GM10266 (cell line): ENCODE measurements around the gene VDAC1.
A peak's percentile ranks its signal among the peaks of the same experiment; 100 is the strongest.

Source experiments
- DNase-seq: peaks from one replicate; pipeline ENCODE4 v3.0.0; 2012; ENCODE audit errors: extremely low spot score
- TF ChIP-seq, protein P1 (sequence below): IDR thresholded peaks from 2 replicates; pipeline ENCODE4 v1.5.1; 2012; ENCODE audit warnings: mild to moderate bottlenecking, low read depth; ENCODE audit not compliant: control insufficient read depth, insufficient read depth; ENCODE audit errors: missing control alignments

VDAC1 gene

DNA sequence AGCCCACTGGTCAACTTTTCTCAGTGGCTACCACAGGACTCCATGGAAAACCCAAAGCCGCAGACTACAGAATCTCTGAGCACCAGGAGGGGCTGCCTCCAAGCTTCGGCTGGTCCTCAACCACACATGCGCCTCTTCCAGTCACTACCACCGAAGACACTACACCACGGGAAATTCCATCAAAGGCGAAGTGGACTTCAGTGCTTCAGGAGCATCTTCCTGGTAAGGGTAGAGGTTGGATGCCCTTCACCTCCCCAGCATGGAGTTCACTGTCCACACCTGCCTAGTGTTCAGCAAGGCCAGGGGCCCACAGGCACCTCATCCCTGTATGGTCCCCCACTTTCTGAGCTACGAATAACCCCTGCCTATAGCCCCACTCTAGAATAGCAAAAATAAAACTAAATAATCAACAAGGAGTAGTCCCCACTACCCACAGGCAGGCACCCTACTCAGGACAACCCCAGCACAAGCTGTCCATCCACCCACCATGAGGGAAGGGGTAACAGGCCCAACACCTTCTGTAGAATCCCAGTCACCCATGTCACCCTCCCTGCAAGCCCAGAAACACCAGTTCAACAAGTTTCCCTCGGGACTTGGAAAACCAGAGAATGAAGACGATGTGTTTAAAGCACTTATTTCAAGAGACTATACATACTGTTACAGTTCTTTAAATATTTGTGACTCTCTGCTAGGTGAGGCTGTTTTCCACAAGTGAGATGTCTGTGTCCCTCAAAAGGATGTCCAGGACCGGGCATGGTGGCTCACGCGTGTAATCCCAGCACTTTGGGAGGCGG, 2.6 kb downstream of the VDAC1 start:
- TF ChIP-seq, protein P1, sequence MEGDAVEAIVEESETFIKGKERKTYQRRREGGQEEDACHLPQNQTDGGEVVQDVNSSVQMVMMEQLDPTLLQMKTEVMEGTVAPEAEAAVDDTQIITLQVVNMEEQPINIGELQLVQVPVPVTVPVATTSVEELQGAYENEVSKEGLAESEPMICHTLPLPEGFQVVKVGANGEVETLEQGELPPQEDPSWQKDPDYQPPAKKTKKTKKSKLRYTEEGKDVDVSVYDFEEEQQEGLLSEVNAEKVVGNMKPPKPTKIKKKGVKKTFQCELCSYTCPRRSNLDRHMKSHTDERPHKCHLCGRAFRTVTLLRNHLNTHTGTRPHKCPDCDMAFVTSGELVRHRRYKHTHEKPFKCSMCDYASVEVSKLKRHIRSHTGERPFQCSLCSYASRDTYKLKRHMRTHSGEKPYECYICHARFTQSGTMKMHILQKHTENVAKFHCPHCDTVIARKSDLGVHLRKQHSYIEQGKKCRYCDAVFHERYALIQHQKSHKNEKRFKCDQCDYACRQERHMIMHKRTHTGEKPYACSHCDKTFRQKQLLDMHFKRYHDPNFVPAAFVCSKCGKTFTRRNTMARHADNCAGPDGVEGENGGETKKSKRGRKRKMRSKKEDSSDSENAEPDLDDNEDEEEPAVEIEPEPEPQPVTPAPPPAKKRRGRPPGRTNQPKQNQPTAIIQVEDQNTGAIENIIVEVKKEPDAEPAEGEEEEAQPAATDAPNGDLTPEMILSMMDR: no peak
- DNase-seq: no peak

DNA sequence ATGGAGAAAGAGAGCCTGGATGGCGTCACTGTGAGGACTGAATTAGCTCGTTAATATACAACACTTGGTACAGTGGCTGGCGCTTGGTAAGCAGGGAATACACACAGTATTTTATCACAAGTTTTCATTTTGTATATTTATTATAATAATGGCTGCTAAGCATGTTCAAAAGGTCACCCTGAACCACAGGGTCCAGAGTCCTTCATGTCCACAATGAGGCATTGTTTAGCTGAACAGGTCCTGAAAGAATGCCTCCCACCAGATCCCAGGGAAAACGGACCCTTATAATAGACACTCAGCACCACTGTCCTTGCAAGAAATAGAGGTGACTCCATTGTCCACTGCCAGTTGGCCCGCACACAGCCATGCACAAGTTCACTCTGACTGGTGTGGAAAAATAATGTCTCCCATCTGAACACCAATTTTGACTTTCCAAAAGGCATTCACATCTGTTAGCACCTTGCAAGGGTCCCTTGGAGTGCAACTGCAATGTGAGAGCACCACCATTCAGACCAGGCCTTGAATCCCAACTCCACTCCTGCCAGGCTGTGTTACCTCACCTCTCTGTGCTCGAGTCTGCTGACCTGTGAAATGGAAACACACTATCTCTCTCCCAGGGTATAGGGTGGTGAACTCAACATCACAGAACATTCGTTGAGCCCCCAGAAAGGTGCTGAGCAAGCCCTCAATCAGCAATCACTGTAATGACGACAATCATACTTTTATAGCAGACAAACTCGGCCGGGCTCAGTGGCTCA, 3.9 kb downstream of the VDAC1 start:
- no peak for DNase-seq
- TF ChIP-seq, protein P1: no peak

DNA sequence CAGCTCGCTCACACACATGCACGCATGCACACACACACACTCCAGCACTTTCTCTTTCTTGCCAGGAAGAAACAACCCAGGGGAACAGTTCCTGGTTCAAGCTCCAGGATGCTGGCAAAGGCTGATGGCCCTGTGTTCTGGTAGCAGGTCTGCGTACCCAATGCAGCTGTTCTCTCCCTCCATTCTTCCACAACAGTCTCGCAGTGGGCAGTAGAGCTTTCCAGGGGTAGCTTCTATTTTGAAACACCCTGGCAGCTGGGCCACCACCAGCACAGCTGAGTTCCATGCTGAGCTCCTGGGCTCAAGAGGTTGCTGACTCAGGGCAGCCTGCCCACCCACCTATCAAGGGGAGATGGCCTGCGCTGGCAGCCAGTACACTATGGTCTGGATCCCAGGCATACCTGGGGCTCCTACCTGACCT, 4.7 kb downstream of the VDAC1 start:
- no peak for DNase-seq
- TF ChIP-seq, protein P1: no peak

DNA sequence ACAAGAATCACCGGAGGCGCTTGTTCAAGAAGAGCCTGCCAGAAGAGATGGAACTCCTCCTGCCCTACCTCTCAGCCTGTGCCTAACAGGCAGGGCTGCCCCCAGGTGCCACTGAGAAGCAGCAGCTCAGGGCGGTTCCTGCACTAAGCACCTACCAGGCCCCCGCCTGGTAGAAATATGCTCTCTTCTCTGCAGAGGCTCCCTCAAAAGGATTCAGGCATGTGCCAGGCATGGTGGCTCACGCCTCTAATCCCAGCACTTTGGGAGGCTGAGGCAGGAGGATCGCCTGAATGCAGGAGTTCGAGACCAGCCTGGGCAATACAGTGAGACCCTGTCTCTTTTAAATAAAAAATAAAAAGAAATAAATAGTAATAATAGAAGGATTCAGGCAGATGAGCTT, 6.0 kb downstream of the VDAC1 start:
- DNase-seq: no peak
- TF ChIP-seq, protein P1: no peak

DNA sequence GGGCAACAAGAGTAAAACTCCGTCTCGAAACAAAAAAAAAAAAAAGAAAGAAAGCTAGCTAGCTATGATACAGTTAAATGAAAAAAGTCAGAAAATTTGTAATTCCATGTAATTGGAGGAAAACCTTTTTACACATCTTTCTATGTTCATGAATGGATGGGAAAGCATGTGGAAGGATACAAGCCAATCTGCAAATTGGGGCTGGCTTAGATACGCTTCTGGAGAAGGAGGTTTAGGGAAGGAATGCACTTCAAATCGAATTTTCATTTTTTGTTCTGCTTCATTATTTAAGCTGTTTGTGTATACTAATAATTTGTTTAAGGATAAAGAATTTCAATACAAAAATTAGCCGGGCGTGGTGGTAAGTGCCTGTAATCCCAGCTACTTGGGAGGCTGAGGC, 6.7 kb downstream of the VDAC1 start:
- TF ChIP-seq, protein P1: no peak
- DNase-seq: no peak

DNA sequence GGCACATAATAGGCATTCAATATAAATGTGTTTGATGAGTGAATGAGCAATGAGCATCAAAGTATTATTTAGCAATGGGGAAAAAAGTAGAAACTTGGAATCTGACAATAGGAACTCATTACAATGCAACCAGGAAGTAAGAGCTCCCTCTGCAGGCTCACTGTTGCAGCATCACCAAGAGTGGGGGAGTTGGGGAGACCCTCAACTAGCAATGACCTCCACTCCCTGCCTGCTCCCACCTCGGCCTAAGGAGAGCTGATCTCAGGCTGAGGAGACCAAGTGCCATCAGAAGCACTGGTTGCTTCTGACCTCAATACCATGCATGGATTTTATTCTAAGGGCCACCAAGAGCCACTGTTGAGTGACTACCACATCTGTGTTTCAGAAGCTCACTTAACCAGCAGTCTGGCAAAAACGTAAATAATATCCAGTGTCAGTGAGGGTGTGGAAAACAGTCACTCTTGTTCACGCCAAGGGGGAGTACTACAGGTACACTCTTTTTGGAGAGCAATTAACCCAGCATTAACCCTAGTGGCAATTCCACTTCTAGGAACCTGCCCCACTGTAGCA, 8.0 kb downstream of the VDAC1 start:
- DNase-seq: no peak
- TF ChIP-seq, protein P1: peak; percentile 69

DNA sequence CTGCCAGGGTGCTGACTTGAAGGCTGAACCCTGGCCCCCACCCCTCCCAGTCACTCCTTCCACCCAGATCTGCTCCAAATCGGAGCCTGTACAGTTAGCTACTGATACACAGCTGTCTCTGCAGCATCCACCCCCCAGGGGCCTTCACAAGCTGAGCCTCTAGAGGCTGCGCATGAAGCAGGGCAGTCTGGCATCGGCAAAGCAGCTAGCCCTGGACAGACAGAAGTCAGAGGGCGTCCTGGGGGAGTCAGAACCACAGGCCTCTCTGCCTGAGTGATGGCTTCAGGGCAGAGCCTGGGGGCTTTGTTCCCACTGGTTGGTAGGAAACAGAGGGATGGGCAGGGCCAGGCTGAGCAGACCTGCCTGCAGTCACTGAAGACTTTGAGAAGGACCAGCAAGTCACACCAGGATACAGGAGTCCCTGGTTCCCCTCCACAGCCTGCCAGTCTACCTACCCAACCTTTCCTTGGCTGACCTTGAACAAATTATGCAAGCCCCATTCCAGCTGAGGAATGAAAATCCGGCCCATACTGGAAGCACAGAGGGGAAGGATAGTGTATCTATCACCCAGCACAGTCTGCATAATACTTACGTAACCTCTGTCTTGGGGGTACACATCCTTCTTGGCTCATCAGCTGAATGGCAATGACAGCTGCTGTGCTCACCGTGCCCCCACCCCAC, 8.8 kb downstream of the VDAC1 start:
- no peak for DNase-seq
- TF ChIP-seq, protein P1: no peak
